ENCODE measurements around the gene YTHDC2. TPM values are rescaled to one million over a fixed set of nuclear protein-coding genes. Genes with fewer than 3 reads are reported as not detected.

Gene YTHDC2
- total and polyA plus RNA-seq, 4 donors: 6.2 to 32.9 (median 14.8) TPM

GRCh38 chr5:113523168-113523567 lies 9.7 kb downstream of the YTHDC2 start:
- no peak for DNase-seq (ENCODE audit: low spot score)
- no peaks in the 10 kb centered on the region for H3K27me3 ChIP-seq (ENCODE audit: control insufficient read depth in 4 of 4, insufficient read depth in 4 of 4, low read length in 3 of 4)
- peaks cover 0 to 3% (median 0%) of the 10 kb centered on the region in 4 donors for H3K4me1 ChIP-seq (ENCODE audit: control insufficient read depth in 4 of 4, insufficient read depth in 4 of 4, low read length in 3 of 4)
- no peak overlapping the region for H3K9ac ChIP-seq (ENCODE audit: low read depth in 1 of 2, low read length in 2 of 2)
- H3K36me3 ChIP-seq (ENCODE audit: control insufficient read depth in 4 of 4, insufficient read depth in 3 of 4, low read depth in 1 of 4, low read length in 3 of 4): peaks cover 0 to under 1% (median 0%) of the 10 kb centered on the region in 4 donors
- no peaks in the 10 kb centered on the region for H3K9me3 ChIP-seq (ENCODE audit: control insufficient read depth in 4 of 4, low read length in 3 of 4)
- no peak overlapping the region for H3K27ac ChIP-seq (ENCODE audit: low read depth in 1 of 2, low read length in 2 of 2)
- no peak for TF ChIP-seq FOXA1 (IDR thresholded peaks at IDR 0.05)
- no peak for TF ChIP-seq YY1 (IDR thresholded peaks at IDR 0.05)
- TF ChIP-seq, protein P1, sequence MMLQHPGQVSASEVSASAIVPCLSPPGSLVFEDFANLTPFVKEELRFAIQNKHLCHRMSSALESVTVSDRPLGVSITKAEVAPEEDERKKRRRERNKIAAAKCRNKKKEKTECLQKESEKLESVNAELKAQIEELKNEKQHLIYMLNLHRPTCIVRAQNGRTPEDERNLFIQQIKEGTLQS (IDR thresholded peaks at IDR 0.05): no peak
- TF ChIP-seq CTCF (IDR thresholded peaks at IDR 0.05; ENCODE audit: low read depth, low read length, missing input control): no peak
- TF ChIP-seq, protein P2, sequence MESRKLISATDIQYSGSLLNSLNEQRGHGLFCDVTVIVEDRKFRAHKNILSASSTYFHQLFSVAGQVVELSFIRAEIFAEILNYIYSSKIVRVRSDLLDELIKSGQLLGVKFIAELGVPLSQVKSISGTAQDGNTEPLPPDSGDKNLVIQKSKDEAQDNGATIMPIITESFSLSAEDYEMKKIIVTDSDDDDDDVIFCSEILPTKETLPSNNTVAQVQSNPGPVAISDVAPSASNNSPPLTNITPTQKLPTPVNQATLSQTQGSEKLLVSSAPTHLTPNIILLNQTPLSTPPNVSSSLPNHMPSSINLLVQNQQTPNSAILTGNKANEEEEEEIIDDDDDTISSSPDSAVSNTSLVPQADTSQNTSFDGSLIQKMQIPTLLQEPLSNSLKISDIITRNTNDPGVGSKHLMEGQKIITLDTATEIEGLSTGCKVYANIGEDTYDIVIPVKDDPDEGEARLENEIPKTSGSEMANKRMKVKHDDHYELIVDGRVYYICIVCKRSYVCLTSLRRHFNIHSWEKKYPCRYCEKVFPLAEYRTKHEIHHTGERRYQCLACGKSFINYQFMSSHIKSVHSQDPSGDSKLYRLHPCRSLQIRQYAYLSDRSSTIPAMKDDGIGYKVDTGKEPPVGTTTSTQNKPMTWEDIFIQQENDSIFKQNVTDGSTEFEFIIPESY (IDR thresholded peaks at IDR 0.05): no peak
- TF ChIP-seq NR2F2 (IDR thresholded peaks at IDR 0.05): no peak
- no peak for TF ChIP-seq EGR1 (IDR thresholded peaks at IDR 0.05; ENCODE audit: low read depth in 2 of 2)
- TF ChIP-seq HNF4G (IDR thresholded peaks at IDR 0.05): no peak
- TF ChIP-seq JUND (IDR thresholded peaks at IDR 0.05): no peak
- no peak for TF ChIP-seq FOXA2 (IDR thresholded peaks at IDR 0.05)
- no peak overlapping the region for H3K4me3 ChIP-seq (ENCODE audit: low read depth in 1 of 3, low read length in 3 of 3)
- WGBS: 89% methylated on average over 2 of the region's 2 CpGs

DNA sequence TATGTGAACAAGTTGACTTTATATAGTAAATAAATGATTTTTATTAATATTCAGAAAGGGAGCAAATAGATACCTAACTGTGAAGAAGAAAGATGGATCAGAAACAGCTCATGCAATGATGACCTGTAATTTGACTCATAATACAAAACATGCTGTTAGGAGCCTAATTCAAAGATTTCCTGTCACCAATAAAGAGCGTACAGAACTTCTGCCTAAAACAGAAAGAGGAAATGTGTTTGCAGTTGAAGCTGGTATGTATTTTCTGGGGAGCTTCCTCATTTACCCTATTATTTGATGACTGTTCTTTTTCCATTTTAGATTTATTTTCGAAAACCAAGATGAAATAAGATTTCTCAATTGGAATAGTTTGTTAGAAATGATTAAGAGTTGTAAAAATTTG lies 11.4 kb downstream of the YTHDC2 start:
- Histone ChIP-seq H3K4me1 (ENCODE audit: control insufficient read depth in 4 of 4, insufficient read depth in 4 of 4, low read length in 3 of 4) (no peaks in the 10 kb centered on the region), H3K9me3 (ENCODE audit: control insufficient read depth in 4 of 4, low read length in 3 of 4) (no peaks in the 10 kb centered on the region), H3K27me3 (ENCODE audit: control insufficient read depth in 4 of 4, insufficient read depth in 4 of 4, low read length in 3 of 4) (no peaks in the 10 kb centered on the region), H3K4me3 (ENCODE audit: low read depth in 1 of 3, low read length in 3 of 3) (no peak overlapping the region), H3K27ac (ENCODE audit: low read depth in 1 of 2, low read length in 2 of 2) (no peak overlapping the region), H3K9ac (ENCODE audit: low read depth in 1 of 2, low read length in 2 of 2) (no peak overlapping the region), H3K36me3 (ENCODE audit: control insufficient read depth in 4 of 4, insufficient read depth in 3 of 4, low read depth in 1 of 4, low read length in 3 of 4) (no peaks in the 10 kb centered on the region)
- no peak for DNase-seq (ENCODE audit: low spot score)
- no peak for TF ChIP-seq SP1 (IDR thresholded peaks at IDR 0.05)
- no peak for TF ChIP-seq YY1 (IDR thresholded peaks at IDR 0.05)
- TF ChIP-seq HNF4G (IDR thresholded peaks at IDR 0.05): no peak
- TF ChIP-seq FOXA1 (IDR thresholded peaks at IDR 0.05): no peak
- TF ChIP-seq FOXA2 (IDR thresholded peaks at IDR 0.05): no peak
- TF ChIP-seq EGR1 (IDR thresholded peaks at IDR 0.05; ENCODE audit: low read depth in 2 of 2): no peak
- TF ChIP-seq CTCF (IDR thresholded peaks at IDR 0.05; ENCODE audit: low read depth, low read length, missing input control): no peak
- TF ChIP-seq, protein P3, sequence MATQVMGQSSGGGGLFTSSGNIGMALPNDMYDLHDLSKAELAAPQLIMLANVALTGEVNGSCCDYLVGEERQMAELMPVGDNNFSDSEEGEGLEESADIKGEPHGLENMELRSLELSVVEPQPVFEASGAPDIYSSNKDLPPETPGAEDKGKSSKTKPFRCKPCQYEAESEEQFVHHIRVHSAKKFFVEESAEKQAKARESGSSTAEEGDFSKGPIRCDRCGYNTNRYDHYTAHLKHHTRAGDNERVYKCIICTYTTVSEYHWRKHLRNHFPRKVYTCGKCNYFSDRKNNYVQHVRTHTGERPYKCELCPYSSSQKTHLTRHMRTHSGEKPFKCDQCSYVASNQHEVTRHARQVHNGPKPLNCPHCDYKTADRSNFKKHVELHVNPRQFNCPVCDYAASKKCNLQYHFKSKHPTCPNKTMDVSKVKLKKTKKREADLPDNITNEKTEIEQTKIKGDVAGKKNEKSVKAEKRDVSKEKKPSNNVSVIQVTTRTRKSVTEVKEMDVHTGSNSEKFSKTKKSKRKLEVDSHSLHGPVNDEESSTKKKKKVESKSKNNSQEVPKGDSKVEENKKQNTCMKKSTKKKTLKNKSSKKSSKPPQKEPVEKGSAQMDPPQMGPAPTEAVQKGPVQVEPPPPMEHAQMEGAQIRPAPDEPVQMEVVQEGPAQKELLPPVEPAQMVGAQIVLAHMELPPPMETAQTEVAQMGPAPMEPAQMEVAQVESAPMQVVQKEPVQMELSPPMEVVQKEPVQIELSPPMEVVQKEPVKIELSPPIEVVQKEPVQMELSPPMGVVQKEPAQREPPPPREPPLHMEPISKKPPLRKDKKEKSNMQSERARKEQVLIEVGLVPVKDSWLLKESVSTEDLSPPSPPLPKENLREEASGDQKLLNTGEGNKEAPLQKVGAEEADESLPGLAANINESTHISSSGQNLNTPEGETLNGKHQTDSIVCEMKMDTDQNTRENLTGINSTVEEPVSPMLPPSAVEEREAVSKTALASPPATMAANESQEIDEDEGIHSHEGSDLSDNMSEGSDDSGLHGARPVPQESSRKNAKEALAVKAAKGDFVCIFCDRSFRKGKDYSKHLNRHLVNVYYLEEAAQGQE (IDR thresholded peaks at IDR 0.05): no peak
- no peak for TF ChIP-seq HNF4A (conservative IDR thresholded peaks at IDR 0.05)
- TF ChIP-seq, protein P2 (IDR thresholded peaks at IDR 0.05): no peak
- TF ChIP-seq MAX (IDR thresholded peaks at IDR 0.05): no peak
- no peak for TF ChIP-seq TAF1 (conservative IDR thresholded peaks at IDR 0.05)
- TF ChIP-seq NR2F2 (IDR thresholded peaks at IDR 0.05): no peak
- TF ChIP-seq, protein P1 (IDR thresholded peaks at IDR 0.05): no peak
- no peak for TF ChIP-seq GABPA (IDR thresholded peaks at IDR 0.05 in 1 of 2, conservative IDR thresholded peaks at IDR 0.05 in 1 of 2)
- TF ChIP-seq RXRA (IDR thresholded peaks at IDR 0.05): no peak
- TF ChIP-seq RAD21 (IDR thresholded peaks at IDR 0.05): no peak
- no peak for TF ChIP-seq JUND (IDR thresholded peaks at IDR 0.05)
- WGBS: 71% methylated on average over 2 of the region's 2 CpGs
